Middle frontal gyrus (tissue), 1 donor: ENCODE data around the gene FBXO7.

ENCODE experiments used
- DNase-seq: peaks from one replicate; pipeline ENCODE4 v3.0.0-alpha.2; 2015; ENCODE audit warnings: low spot score; ENCODE audit errors: extremely low spot score

Gene FBXO7

GRCh38 chr22:32531931-32532819 lies 57.6 kb downstream of the FBXO7 start:
- DNase-seq: no peak

GRCh38 chr22:32532820-32533128 lies 58.2 kb downstream of the FBXO7 start:
- DNase-seq: no peak

GRCh38 chr22:32533265-32534111 lies 58.9 kb downstream of the FBXO7 start:
- DNase-seq: no peak

- no peak for DNase-seq
Measured at GRCh38 chr22:32534252-32535235, 59.9 kb downstream of the FBXO7 start.

- no peak for DNase-seq
Measured at GRCh38 chr22:32535531-32536190, 61.0 kb downstream of the FBXO7 start.

GRCh38 chr22:32536352-32536751 lies 61.7 kb downstream of the FBXO7 start:
- DNase-seq: no peak

- DNase-seq: no peak
Measured at GRCh38 chr22:32538521-32538920, 63.9 kb downstream of the FBXO7 start.

GRCh38 chr22:32539631-32540421 lies 65.2 kb downstream of the FBXO7 start:
- DNase-seq: no peak

DNA sequence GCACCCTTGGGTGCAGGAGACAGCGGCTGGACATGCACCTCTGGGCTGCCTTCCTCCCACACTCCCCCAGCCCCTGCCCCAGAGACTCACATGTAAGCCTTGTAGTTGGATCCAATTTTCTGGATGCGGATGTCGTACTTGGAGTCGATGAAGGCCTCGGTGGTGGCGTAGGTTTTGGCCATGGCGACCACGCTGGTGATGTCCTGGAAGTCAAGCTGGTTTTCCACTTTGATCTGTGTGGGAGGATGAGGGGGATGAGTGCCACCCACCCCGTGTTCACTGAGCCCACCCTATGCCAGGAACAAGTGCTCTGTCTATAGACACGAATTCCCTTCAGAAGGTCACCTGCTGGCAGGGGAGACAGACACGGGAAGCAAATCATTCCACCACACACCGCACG lies 66.9 kb downstream of the FBXO7 start:
- DNase-seq: no peak

DNA sequence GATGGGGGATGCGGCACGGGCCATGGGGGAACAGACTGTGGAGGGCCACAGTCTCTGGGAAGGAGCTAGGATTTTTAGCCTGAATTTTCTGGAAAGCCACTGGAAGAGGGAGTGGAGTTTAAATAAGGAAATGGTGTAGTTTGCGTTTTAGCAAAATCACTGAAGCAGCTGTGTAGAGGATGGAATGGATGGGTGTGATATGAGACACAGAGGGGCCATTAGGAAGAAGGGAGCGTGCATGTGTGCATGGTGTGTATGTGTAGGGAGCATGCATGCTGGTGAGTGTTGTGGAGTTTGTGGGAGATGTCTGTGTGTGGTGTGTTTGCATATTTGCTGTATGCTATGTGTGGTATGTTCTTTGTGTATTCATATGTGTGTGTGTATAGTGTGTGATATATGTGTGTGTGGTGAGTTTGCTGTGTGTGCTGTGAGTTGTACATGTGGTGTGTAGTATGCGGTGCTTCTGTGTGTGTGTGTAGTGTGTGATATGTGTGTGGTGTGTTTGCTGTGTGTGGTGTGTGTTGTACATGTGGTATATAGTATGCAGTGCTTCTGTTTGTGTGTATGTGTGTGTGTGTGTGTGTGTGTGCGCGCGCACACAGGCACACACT lies 67.6 kb downstream of the FBXO7 start:
- DNase-seq: no peak

- DNase-seq: no peak
Measured at GRCh38 chr22:32542677-32543357, 68.2 kb downstream of the FBXO7 start.

GRCh38 chr22:32544953-32545558 lies 70.4 kb downstream of the FBXO7 start:
- DNase-seq: no peak

- no peak for DNase-seq
Measured at GRCh38 chr22:32545801-32546200, 71.2 kb downstream of the FBXO7 start.

- no peak for DNase-seq
Measured at GRCh38 chr22:32546496-32546895, 71.9 kb downstream of the FBXO7 start.

DNA sequence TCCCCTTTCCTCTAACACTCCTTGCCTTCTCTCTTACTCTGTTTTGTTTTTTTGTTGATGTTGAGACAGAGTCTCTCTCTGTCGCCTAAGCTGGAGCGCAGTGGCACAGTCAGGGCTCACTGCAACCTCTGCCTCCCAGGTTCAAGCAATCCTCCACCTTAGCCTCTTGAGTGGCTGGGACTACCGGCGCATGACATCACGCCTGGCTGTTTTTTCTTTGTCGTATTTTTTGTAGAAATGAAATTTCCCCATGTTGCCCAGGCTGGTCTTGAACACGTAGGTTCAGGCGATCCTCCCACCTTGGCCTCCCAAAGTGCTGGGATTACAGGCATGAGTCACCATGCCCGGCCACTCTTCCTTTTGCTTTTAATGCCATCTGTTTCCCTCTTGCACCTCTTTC lies 72.3 kb downstream of the FBXO7 start:
- no peak for DNase-seq

DNA sequence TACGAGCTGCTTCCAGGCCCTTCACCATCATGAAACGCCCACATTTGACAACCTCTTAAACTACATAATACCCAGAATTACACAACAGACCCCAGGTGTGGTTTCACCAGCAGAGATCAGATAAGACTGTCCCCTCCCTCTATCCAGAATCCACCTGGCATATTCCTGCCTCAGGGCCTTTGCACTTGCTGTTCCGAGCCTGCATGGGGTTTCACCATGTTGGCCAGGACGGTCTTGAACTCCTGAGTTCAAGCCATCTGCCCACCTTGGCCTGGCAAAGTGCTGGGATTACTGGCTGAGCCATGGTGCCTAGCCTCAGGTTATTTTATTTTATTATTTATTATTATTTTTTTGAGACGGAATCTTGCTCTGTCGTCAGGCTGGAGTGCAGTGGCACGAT lies 73.4 kb downstream of the FBXO7 start:
- DNase-seq: no peak
